HS-5 (cell line): ENCODE results near the gene PTPN1.
A peak's percentile ranks its signal among the peaks of the same experiment; 100 is the strongest.

ENCODE experiments used
- DNase-seq: peaks from one replicate; pipeline ENCODE4 v3.0.0-alpha.2; 2012; ENCODE audit warnings: low read depth

Gene PTPN1

DNA sequence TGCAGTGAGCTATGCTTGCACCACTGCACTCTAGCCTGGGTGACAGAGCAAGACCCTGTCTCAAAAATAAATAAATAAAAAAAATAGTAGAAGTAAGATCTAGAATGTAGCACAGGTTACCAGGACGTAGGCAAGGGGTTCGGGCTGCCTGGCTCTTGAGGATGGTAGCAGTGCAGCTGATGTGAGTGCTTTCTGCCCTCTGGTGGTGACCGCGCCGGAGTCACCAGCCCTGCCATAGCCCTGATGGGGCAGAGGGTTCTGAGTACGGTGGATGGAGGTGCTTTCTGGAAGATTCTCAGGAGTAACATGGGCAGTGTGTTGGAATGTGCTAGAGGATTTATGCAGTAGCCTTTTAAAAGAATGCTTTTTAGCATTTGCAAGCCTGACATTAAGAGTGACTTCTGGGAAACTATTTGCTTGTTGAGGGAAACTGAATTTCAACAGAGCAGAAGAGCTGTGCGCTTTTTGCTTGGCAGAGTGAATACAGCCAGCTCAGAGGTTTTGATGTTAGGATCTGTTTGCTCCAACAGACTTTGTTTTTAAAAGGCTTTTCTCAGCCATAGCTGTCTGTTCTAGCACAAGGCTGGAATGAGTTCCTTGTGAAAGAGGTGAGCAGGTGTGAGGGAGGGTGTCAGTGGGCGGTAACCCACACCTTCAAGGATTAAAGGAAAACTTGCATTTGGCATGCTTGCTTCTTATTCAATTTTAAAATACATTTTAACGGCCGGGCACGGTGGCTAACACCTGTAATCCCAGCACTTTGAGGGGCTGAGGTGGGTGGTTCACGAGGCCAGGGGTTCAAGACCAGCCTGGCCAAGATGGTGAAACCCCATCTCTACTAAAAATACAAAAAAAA, 65.9 kb downstream of the PTPN1 start:
- DNase-seq: no peak

DNA sequence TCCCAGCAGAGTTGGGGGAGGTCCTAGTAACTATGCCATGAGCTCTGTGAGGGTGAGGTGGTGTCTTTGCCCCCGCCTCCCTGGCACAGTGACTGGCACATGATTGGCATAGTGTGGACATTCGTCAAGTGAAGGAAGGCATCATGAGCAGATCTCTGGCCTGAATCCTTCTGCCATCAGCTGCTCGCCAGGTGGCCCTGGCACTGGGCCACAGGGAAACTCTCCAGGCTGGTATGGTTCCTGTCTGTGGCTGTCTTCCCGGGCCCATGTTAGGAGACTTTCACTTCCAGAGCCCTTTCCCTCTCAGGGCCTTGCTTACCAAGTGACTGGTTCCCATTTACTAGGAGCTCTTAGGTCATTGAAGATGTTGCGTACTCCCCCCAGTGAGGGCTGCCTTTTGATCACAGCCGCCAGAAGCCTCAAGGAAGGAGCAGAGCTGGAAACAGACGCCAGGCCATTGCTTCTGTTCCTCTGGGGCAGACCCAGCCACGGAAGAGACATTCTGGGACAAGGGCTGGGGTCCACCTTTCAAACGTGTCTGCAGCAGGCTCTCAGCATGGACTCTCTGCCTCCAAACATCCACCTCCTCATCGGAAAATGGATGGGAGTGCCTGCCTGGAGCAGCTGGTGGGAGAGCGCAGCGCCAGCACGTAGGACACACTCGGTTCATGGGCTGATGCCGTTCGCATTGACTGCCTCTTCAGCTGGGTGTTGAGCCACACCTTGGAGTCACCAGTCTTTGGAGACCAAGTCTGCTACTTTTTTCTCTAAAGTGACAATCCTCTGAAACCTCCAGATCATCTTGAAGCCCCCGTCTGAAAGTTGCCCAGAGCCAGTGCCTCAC, 67.2 kb downstream of the PTPN1 start:
- no peak for DNase-seq

DNA sequence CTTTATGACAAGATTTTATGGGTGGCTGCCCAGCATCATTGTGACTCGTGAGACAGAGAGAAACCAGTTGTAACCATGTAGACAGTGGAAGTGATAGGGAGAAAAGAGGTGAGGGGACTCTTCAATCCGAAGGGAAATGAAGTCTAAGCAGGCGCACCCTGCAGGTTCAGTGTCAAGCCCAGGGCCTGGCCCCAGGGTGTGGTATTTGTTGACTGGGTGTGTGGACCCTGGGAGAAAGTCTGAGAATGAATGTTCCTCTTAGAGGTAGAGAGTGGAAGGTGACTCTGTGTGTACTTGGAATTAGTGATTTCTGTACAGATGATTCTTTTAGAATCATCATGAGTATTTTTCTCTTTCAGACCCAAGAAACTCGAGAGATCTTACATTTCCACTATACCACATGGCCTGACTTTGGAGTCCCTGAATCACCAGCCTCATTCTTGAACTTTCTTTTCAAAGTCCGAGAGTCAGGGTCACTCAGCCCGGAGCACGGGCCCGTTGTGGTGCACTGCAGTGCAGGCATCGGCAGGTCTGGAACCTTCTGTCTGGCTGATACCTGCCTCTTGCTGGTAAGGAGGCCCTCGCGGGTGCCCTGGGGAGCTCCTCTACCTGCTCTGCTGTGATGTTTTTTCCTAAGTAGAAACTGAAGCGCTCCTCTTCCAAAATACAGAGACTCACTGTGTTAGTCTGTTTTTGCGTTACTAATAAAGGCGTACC, 68.0 kb downstream of the PTPN1 start:
- no peak for DNase-seq

DNA sequence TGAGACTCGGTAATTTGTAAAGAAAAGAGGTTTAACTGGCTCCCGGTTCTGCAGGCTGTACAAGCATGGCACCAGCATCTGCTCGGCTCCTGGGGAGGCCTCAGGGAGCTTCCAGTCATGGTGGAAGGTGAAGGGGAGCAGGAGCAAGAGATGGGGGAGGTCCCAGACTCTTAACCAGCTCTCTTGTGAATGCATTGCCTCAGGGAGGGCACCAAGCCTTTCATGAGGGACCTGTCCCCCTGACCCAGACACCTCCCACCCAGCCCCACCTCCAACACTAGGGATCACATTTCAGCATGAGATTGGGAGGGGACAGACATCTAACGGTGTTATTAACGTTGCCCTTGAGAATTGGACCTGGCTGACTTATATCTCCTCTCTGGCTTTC, 68.6 kb downstream of the PTPN1 start:
- DNase-seq: no peak

DNA sequence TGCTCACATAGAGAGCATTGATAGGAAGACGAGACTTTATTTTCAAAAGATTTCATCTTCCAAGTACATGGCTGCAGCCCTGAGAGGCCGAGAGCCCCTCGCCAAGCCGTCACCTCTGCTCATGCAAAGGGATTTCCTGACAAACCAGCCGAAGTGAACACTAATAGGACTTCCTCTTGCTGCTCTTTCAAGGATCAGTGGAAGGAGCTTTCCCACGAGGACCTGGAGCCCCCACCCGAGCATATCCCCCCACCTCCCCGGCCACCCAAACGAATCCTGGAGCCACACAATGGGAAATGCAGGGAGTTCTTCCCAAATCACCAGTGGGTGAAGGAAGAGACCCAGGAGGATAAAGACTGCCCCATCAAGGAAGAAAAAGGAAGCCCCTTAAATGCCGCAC, 69.3 kb downstream of the PTPN1 start:
- DNase-seq: no peak

DNA sequence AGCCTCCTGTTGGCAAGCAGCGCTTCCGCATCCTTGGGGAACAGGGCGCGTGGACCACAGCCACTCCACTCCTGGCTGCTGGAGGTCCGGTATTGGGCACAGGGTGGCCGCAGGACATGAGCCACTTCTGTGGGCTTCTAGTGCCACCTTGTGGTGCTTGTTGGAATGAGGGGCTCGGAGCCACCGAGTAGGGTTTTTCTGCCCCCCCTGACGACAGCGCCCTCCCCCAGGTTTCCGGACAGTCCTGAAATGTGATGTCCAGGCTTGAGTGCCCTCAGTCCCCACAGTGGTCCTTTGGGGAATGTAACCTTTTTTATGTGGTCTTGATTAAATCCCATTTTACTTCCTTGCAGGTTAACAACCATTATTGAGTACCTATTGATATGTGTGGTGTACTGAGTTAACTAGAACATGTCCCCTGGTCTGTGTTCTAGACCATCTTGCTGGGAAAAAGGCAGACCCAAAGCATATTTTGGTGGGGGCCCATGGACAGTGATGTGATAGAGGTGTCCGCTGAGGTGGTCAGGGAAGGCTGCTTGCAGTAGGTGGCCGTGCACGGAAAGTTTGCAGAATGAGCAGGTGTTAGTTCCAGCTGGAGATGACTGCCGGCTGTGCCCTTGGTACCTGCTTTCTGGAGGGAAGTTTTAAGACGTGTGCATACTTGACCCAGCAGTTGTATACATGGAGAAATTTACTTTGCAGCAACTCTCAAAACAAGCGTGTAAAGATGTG, 70.0 kb downstream of the PTPN1 start:
- peak; percentile 60 for DNase-seq

DNA sequence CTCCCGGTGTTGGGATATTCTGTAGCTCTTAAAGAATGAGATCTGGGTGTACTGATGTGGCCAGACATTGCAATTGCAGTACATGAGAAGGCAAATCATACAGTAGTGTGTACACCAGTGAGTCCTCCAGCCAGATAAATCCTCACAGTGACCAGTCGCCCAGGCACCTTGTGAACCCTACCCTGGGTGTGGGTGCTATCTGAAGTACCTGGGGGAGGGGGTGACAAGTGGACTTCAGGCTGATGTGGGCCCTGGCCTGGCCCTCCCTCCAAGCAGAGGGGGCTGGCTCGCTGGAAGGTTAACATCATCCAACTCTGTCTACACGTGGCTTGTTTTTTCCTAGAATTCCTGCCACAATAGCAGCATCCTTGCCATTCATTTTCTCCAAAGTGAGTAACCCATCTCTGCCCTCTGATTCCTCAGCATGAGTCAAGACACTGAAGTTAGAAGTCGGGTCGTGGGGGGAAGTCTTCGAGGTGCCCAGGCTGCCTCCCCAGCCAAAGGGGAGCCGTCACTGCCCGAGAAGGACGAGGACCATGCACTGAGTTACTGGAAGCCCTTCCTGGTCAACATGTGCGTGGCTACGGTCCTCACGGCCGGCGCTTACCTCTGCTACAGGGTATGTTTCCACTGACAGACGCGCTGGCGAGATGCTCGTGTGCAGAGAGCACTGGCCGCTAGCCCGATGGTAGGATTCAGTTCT, 70.8 kb downstream of the PTPN1 start:
- no peak for DNase-seq

DNA sequence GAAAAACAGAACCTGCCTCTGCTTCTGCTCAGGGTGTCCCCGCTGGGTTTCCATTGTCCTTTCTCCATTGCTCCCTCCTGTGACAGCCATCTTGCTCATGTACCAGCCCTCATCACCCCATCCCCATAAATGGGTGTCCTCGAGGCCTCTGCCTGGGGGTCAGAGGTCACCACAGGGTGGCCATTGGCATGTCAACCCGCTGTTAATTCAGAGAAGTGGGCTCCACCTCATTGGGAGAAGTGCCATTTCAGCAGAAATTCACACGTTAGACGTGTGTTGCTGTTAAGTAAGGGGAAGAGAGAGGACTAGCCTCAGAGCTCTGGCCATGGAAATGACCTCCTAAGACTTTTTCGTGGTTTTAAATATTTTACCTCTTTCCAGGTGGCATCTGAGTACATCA, 71.9 kb downstream of the PTPN1 start:
- no peak for DNase-seq

DNA sequence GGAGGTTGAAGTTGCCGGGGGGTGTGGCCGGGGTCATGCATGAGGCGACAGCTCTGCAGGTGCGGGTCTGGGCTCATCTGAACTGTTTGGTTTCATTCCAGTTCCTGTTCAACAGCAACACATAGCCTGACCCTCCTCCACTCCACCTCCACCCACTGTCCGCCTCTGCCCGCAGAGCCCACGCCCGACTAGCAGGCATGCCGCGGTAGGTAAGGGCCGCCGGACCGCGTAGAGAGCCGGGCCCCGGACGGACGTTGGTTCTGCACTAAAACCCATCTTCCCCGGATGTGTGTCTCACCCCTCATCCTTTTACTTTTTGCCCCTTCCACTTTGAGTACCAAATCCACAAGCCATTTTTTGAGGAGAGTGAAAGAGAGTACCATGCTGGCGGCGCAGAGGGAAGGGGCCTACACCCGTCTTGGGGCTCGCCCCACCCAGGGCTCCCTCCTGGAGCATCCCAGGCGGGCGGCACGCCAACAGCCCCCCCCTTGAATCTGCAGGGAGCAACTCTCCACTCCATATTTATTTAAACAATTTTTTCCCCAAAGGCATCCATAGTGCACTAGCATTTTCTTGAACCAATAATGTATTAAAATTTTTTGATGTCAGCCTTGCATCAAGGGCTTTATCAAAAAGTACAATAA, 72.5 kb downstream of the PTPN1 start:
- DNase-seq: no peak

DNA sequence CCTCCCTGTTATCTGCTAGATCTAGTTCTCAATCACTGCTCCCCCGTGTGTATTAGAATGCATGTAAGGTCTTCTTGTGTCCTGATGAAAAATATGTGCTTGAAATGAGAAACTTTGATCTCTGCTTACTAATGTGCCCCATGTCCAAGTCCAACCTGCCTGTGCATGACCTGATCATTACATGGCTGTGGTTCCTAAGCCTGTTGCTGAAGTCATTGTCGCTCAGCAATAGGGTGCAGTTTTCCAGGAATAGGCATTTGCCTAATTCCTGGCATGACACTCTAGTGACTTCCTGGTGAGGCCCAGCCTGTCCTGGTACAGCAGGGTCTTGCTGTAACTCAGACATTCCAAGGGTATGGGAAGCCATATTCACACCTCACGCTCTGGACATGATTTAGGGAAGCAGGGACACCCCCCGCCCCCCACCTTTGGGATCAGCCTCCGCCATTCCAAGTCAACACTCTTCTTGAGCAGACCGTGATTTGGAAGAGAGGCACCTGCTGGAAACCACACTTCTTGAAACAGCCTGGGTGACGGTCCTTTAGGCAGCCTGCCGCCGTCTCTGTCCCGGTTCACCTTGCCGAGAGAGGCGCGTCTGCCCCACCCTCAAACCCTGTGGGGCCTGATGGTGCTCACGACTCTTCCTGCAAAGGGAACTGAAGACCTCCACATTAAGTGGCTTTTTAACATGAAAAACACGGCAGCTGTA, 73.4 kb downstream of the PTPN1 start:
- DNase-seq: no peak

DNA sequence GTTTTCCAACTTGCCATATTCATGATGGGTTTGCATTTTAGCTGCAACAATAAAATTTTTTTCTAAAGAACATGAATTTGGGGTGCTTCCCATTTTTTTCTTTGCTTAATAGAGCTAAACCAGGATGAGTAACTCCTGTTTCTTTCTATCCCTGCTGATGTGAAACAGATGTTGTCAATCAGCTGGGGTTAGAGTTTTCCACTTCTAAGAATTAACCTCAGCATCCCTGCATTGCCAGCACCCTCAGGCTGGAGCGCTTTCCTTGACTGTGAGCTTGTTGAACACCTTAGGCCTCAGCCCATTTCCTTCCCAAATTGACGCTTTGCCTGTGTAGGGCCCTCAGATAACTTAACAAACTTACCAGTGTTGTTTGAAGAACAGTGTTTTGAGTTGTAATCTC, 74.5 kb downstream of the PTPN1 start:
- no peak for DNase-seq

DNA sequence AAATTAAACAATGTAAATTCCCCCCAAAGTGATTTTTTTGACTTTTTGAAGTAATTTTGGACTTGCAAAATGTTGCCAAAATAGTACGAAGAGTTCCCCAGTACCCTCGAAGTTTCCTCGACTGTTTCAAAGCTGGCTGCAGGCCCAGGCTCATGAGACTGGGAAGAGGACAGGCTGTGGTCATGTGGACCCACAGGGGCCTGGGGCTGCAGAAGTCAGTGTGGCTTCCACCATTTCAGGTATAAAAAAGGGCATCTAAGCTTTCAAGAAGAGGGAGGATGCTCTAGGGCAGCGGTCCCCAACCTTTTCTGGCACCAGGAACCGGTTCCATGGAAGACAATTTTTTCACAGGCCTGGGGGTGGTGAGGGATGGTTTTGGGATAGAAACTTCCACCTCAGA, 75.0 kb downstream of the PTPN1 start:
- no peak for DNase-seq

DNA sequence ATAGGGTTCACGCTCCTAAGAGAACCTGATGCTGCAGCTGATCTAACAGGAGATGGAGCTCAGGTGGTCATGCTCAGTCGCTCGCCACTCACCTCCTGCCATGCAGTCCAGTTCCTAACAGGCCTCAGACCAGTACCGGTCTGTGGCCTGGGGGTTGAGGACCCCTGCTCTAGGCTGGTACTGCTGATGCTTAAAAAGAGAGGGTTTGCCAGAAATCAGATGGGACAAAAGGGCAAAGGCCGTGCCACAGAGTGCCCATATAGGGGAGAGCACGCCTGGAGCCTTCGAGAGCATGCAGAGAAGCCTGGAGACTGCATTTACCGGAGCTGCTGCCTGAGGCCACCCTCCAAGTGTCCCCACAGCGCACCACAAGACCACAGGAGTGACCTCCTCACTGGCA, 75.5 kb downstream of the PTPN1 start:
- no peak for DNase-seq

DNA sequence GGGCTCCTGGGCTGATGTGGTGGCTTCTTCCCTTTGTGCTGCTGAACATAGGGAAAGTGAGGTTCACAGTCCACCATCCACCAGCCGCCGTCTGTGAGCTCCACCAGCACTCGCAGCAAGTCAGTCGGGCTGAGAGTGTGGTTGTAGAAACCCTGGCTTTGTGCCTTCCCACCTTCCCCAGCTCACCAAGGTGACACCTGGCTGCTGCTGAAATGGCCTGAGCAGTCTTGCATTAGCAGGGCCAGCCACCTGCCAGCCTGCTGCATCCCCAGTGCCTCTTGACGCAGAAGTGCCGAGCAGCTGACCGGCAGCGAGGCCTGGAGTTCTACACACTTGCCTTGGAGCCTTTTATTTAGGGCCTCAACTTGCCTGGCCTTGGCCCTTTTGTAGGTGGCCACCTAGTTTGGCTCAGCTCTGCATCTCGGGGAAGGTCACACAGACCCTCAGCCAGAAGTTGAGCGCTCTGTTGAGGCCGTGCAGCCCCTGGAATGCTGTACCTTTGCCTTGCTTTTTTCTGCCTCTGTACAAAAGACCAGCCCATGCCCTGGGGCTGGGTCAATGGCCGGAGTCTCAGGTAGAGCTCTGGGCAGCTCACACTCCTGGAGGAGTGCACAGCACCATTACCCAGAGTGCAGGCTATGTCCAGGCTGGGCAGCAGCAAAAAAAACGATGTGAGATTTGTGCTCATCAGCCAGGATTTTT, 76.5 kb downstream of the PTPN1 start:
- no peak for DNase-seq

DNA sequence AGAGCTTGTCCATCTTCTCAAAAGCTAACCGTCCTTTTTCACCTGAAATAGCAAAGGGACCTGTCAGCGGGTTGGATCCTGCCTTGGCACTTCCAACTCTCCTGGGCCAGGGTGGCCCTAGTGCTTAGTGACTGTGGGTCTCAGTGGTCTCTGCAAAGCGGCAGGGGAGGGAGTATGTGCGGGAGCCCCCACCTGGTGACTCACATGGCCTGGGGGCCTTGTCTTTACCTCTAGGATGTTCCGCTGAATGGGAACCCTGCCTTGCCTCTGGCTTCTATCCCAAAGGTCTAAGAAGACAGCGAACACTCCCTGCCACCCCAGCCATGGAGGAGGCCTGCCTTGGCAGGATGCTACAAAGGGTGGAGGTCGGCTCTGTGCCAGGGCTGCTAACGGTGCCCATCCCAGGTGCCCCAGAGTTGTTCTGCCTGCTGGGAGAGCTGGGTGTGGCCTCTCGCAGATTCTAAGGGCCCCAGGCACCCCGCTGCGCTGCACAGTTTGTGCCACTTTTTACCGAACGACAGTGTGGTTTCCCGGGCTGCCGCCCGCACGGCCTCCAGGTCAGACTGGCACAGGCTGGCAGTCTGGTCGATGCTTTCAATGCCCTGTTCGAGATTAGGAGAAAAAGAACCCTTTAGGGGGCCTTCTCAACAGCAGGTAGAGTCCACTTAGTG, 77.2 kb downstream of the PTPN1 start:
- DNase-seq: no peak

DNA sequence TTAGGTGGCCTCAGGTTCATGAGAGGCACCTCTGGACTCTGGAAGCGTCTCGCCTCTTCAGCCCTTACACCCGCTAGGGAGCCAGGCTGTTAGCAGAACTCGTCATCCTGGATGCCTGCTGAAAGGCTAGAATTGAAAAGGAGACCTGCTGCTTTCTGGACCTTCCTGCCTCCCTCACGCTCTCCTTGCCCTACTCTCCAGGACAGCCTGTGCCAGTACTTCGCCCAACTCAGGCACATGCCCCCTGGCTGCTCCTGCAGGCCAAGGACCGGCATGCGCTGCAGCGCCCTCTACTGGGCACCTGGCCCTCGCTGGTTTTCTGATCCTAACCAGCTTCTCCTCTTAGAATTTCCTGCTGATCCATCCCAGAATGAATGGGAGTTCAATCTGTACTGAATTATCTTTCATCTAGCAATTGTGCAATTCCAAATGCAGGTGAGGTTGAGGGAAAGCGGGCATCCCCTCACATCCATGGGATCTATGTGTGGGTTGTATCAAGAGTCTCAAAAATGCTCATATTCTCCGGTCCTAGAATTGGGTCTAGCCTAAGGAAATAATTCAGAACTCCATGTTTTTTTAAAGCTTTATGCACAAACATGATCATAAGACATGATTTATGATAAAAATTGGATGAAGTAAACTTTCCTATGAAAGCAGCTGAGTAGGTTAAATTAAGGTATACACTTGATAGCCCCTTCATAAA, 78.0 kb downstream of the PTPN1 start:
- DNase-seq: peak; percentile 68

DNA sequence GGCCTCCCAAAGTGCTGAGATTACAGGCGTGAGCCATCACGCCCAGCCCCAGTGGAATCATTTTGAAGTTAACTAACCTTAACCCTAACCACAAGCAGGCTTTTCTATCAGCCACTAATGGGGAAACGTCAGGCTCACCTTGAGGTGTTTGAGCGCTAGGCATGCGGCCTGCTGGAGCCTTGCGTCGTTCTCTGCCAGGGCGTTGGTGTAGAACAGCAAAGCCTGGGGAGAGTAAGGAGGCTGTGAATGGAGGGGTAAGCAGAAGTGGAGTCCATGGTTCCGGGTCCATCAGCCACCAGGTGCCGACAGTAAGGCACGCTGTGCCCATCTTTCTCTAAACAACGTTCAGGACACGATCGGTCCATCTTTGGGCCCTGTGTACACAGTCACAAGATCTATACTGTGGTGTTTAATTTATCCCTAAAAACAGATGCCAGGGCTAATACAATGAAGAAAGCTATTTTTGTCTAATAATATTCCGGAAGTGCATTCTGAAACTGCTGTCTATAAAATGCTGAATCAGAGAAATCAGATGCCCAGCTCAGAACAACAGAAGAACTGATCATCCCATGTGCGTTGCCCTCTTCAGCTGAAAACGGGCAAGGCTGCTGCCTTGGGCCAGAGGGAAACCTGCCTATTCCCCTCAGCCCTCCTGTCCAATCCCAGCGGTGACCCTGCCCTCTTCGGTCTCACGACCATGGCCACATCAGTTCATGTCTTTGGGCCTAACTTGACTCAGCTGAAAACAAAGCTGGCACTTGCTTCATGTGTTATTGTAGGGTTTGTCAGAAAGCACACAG, 79.6 kb downstream of the PTPN1 start:
- no peak for DNase-seq

DNA sequence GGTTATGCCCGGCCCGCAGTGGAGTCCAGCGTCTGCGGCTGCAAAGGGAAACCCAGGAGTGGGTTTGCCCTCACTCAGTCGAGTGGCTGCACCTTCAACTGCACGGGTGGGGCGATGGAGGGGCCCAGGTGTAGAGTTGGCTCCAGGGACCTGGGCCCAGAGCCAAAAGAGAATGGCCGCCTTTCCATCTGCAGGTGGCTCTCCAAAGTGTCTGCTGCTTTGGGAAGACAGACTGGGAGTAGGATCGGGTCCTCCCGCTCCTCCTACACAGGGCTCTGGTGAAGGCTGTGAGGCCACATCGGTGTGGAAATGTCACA, 80.1 kb downstream of the PTPN1 start:
- no peak for DNase-seq
